Loucy (cell line): ENCODE data around the gene PCMT1.

Experiments
- CTCF ChIP-seq: fragments of 200-600 bp; sonication (generic); conservative IDR thresholded peaks from 2 replicates; pipeline ENCODE4 v1.5.1; 2014; ENCODE audit warnings: mild to moderate bottlenecking, antibody characterized with exemption, low read length
- EZH2phosphoT487 ChIP-seq: fragments of 200-600 bp; IDR thresholded peaks from 2 replicates; pipeline ENCODE4 v1.6.1; 2018; ENCODE audit warnings: antibody characterized with exemption, mild to moderate bottlenecking, moderate library complexity, borderline replicate concordance

DNA sequence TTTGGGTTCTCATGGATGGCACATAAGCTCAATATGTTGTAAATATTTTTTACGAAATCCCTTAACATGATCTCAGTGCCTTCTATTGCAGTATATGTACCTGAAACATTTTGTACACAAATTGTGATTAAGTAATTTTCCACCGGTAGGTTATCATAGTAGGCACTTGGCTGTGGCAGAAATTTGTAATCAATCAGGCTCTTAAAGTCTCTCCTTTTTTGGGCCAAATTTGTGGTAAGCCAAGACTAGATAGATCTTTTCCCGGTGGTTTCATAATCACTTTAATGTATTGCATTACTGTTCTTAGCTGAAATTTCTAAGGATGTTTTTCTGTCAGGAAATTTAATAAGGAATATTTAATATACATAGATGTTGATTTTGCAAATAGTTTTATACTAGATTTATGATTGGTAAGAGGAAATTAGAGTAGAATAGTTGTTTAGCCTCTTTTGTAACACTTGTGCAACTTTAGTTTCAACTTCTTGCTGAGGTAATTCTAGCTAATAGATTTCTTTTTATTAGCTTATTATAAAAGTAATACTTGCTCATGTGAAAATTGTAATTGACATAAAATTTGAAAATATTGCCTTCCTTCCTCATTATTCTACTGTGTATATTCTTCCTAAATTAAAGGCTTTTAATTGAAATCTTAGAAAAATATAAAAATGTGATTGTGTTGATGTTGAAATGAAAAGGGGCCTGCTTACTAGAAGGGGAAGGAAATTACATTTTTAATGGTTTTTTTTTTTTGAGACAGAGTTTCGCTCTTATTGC, 3.2 kb downstream of the PCMT1 start:
- TF ChIP-seq CTCF (no peak), EZH2phosphoT487 (no peak)
